ENCODE results near the gene KRTAP6-2.

- TF ChIP-seq CTCF (IDR thresholded peaks at IDR 0.05; ENCODE audit: borderline replicate concordance, extremely low read depth, low read length, poor library complexity, severe bottlenecking) (no peak), EZH2 (IDR thresholded peaks at IDR 0.05; ENCODE audit: borderline replicate concordance, low read depth, low read length, severe bottlenecking) (no peak)
Measured at GRCh38 chr21:30579346-30579745, 19.4 kb downstream of the KRTAP6-2 start.
